ENCODE measurements around the gene JAKMIP3. TPM values are rescaled to one million over a fixed set of nuclear protein-coding genes. Genes with fewer than 3 reads are reported as not detected.
"Not testable (repeated sequence)": the region's sequence is repeated elsewhere in the genome, so short reads cannot be mapped to it uniquely, and the experiment has no call there.

JAKMIP3 gene
- polyA plus RNA-seq, 6 donors from 2014 or later: not detected

GRCh38 chr10:132076578-132077081, 10.9 kb downstream of the JAKMIP3 start:
- DNase-seq (no peak), ATAC-seq (ENCODE audit: low read depth in 2 of 2) (no peak)
- Mint-ChIP-seq H3K27me3 (peaks cover 24 to 36% (median 32%) of the 10 kb centered on the region in 3 donors), H3K36me3 (peaks cover 4 to 8% of the 10 kb centered on the region in 2 donors), H3K9me3 (peaks cover 8 to 35% (median 17%) of the 10 kb centered on the region in 7 donors), H3K4me3 (no peak overlapping the region), H3K27ac (no peak overlapping the region), H3K4me1 (peaks cover 0 to 4% (median 0%) of the 10 kb centered on the region in 3 donors)

- Mint-ChIP-seq H3K27ac (no peak overlapping the region), H3K4me3 (no peak overlapping the region), H3K9me3 (peaks cover 8 to 35% (median 17%) of the 10 kb centered on the region in 7 donors), H3K4me1 (peaks cover 0 to 4% (median 0%) of the 10 kb centered on the region in 3 donors), H3K27me3 (peaks cover 24 to 36% (median 32%) of the 10 kb centered on the region in 3 donors), H3K36me3 (peaks cover 4 to 8% of the 10 kb centered on the region in 2 donors)
- DNase-seq: no peak
- ATAC-seq (ENCODE audit: low read depth in 2 of 2): no peak
Observed at GRCh38 chr10:132077091-132077490, 11.3 kb downstream of the JAKMIP3 start.

GRCh38 chr10:132078746-132079345, 13.1 kb downstream of the JAKMIP3 start:
- Mint-ChIP-seq H3K27me3 (peaks cover 16 to 41% (median 32%) of the 10 kb centered on the region in 3 donors), H3K4me3 (no peak overlapping the region), H3K9me3 (peaks cover 3 to 30% (median 14%) of the 10 kb centered on the region in 7 donors), H3K4me1 (peaks cover 0 to 4% (median 0%) of the 10 kb centered on the region in 3 donors), H3K27ac (no peak overlapping the region), H3K36me3 (peaks cover 0 to 4% of the 10 kb centered on the region in 2 donors)
- DNase-seq: no peak
- no peak for ATAC-seq (ENCODE audit: low read depth in 2 of 2)

- H3K4me3 Mint-ChIP-seq; H3K4me1 Mint-ChIP-seq; DNase-seq; H3K36me3 Mint-ChIP-seq; ATAC-seq (ENCODE audit: low read depth in 2 of 2); H3K27ac Mint-ChIP-seq: not testable (repeated sequence)
- H3K27me3 Mint-ChIP-seq: peaks cover 17 to 31% (median 29%) of the 10 kb centered on the region in 3 donors
- H3K9me3 Mint-ChIP-seq: peaks cover 4 to 29% (median 11%) of the 10 kb centered on the region in 7 donors
Observed at GRCh38 chr10:132084384-132084783, 18.6 kb downstream of the JAKMIP3 start.

- not testable (repeated sequence) for ATAC-seq (ENCODE audit: low read depth in 2 of 2); DNase-seq; H3K4me3 Mint-ChIP-seq; H3K36me3 Mint-ChIP-seq; H3K27ac Mint-ChIP-seq; H3K4me1 Mint-ChIP-seq
- Mint-ChIP-seq H3K9me3 (peaks cover 0 to 15% (median 3%) of the 10 kb centered on the region in 7 donors), H3K27me3 (peaks cover 15 to 71% (median 41%) of the 10 kb centered on the region in 3 donors)
Observed at GRCh38 chr10:132093236-132093635, 27.5 kb downstream of the JAKMIP3 start.

GRCh38 chr10:132094581-132095234, 29.0 kb downstream of the JAKMIP3 start:
- Mint-ChIP-seq H3K27ac (no peak overlapping the region), H3K27me3 (peaks cover 15 to 76% (median 43%) of the 10 kb centered on the region in 3 donors)
- no peak for DNase-seq

GRCh38 chr10:132095403-132096113, 29.8 kb downstream of the JAKMIP3 start:
- H3K4me3 Mint-ChIP-seq: no peak overlapping the region
- ATAC-seq (ENCODE audit: low read depth in 2 of 2): no peak
- peaks cover 15 to 71% (median 43%) of the 10 kb centered on the region in 3 donors for H3K27me3 Mint-ChIP-seq
- H3K27ac Mint-ChIP-seq: no peak overlapping the region
- DNase-seq: no peak
- no peaks in the 10 kb centered on the region for H3K36me3 Mint-ChIP-seq
- H3K4me1 Mint-ChIP-seq: no peaks in the 10 kb centered on the region
- H3K9me3 Mint-ChIP-seq: peaks cover 0 to 11% (median 3%) of the 10 kb centered on the region in 7 donors

More at GRCh38 chr10:132094581-132095234, 29.0 kb downstream of the JAKMIP3 start:
- ATAC-seq (ENCODE audit: low read depth in 2 of 2): no peak
- Mint-ChIP-seq H3K36me3 (no peaks in the 10 kb centered on the region), H3K4me3 (no peak overlapping the region), H3K9me3 (peaks cover 0 to 15% (median 3%) of the 10 kb centered on the region in 7 donors), H3K4me1 (no peaks in the 10 kb centered on the region)

- H3K36me3 Mint-ChIP-seq: no peaks in the 10 kb centered on the region
- H3K4me3 Mint-ChIP-seq: no peak overlapping the region
- H3K4me1 Mint-ChIP-seq: no peaks in the 10 kb centered on the region
- no peak for DNase-seq
- H3K27ac Mint-ChIP-seq: no peak overlapping the region
- peaks cover 15 to 64% (median 37%) of the 10 kb centered on the region in 3 donors for H3K27me3 Mint-ChIP-seq
- H3K9me3 Mint-ChIP-seq: peaks cover 0 to 10% (median 3%) of the 10 kb centered on the region in 7 donors
- ATAC-seq (ENCODE audit: low read depth in 2 of 2): no peak
Observed at GRCh38 chr10:132096223-132096622, 30.5 kb downstream of the JAKMIP3 start.

- peak overlapping the region in 1 of 8 donors; percentile 5 for H3K4me3 Mint-ChIP-seq
- H3K36me3 Mint-ChIP-seq: no peaks in the 10 kb centered on the region
- no peak for ATAC-seq (ENCODE audit: low read depth in 2 of 2)
- H3K4me1 Mint-ChIP-seq: no peaks in the 10 kb centered on the region
- H3K27me3 Mint-ChIP-seq: peaks cover 15 to 60% (median 42%) of the 10 kb centered on the region in 3 donors
- H3K9me3 Mint-ChIP-seq: peaks cover 0 to 10% (median 3%) of the 10 kb centered on the region in 7 donors
- peak overlapping the region in 1 of 6 donors; percentile 49 for H3K27ac Mint-ChIP-seq
- DNase-seq: no peak
Observed at GRCh38 chr10:132096863-132097478, 31.2 kb downstream of the JAKMIP3 start.

- H3K36me3 Mint-ChIP-seq: no peaks in the 10 kb centered on the region
- DNase-seq: no peak
- H3K27me3 Mint-ChIP-seq: peaks cover 11 to 61% (median 51%) of the 10 kb centered on the region in 3 donors
- no peak overlapping the region for H3K4me3 Mint-ChIP-seq
- H3K9me3 Mint-ChIP-seq: peaks cover 0 to 10% (median 0%) of the 10 kb centered on the region in 7 donors
- H3K4me1 Mint-ChIP-seq: no peaks in the 10 kb centered on the region
- peak overlapping the region in 2 of 6 donors; percentile 38 to 49 for H3K27ac Mint-ChIP-seq
- ATAC-seq (ENCODE audit: low read depth in 2 of 2): no peak
Observed at GRCh38 chr10:132097609-132098377, 32.0 kb downstream of the JAKMIP3 start.

GRCh38 chr10:132098539-132099388, 33.0 kb downstream of the JAKMIP3 start:
- Mint-ChIP-seq H3K4me1 (no peaks in the 10 kb centered on the region), H3K4me3 (no peak overlapping the region), H3K27me3 (peaks cover 11 to 59% (median 52%) of the 10 kb centered on the region in 3 donors), H3K27ac (no peak overlapping the region), H3K9me3 (peaks cover 0 to 10% (median 0%) of the 10 kb centered on the region in 7 donors), H3K36me3 (no peaks in the 10 kb centered on the region)
- DNase-seq (no peak), ATAC-seq (ENCODE audit: low read depth in 2 of 2) (no peak)

All from naive B cell (primary cell).